ENCODE data around the gene ESRRG. TPM values are rescaled to one million over a fixed set of nuclear protein-coding genes. Genes with fewer than 3 reads are reported as not detected.

The ESRRG gene
- total and polyA plus RNA-seq, 2 donors (not counting 1 experiment from before 2014, with no cell fraction given), result 0.06 TPM; not detected in 1

DNA sequence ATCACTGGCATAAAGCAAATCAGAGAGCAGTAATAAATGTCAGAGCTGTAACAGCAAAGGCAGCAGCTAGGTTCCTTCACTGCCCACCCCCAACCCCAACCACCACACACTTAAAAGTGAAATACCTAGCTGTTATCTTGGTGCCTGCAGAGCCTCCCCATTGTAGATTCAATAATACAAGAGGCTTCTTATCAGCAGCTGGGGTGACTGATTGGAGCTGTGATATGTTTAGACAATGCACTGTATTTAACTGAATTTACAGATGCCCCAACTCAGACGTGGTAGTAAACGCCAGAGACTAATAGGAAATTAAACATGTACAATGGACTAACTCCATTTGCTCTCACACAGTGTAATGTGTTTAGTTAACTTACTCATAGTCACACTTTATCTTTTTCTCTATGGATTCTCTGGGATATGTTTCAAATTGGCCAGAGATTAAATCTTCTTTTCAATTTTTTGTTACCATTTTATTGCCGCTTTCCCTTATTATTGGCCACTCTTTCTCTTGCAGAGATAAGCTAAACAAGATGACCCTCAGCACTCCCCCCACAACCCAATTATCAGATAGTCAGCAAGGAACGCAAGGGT, 117.1 kb downstream of the ESRRG start:
- Histone ChIP-seq H3K9me3 (ENCODE audit: control extremely low read depth in 1 of 3, control insufficient read depth in 2 of 3, insufficient read depth in 1 of 3, low read length in 2 of 3) (no peaks in the 10 kb centered on the region), H3K9ac (ENCODE audit: low read length) (no peak overlapping the region), H3K27me3 (replicated peaks in 1 of 4; ENCODE audit: control extremely low read depth in 1 of 4, control insufficient read depth in 3 of 4, insufficient read depth in 4 of 4, low read length in 3 of 4) (peaks cover 0 to 3% (median 0%) of the 10 kb centered on the region in 4 experiments), H3K4me3 (ENCODE audit: control extremely low read depth in 1 of 5, extremely low read depth in 1 of 5, insufficient read depth in 1 of 5, low read depth in 2 of 5, low read length in 4 of 5) (no peak overlapping the region), H2AFZ (ENCODE audit: insufficient read depth, low read depth, low read length, poor library complexity, severe bottlenecking) (no peak overlapping the region), H4K20me1 (ENCODE audit: control insufficient read depth, insufficient read depth, low read length, poor library complexity, severe bottlenecking) (no peaks in the 10 kb centered on the region), H3K79me2 (ENCODE audit: control insufficient read depth, insufficient read depth, low read length) (no peaks in the 10 kb centered on the region), H3K4me2 (replicated peaks; ENCODE audit: low read depth, low read length, poor library complexity, severe bottlenecking) (no peak overlapping the region), H3K27ac (ENCODE audit: low read length in 2 of 2) (no peak overlapping the region), H3K4me1 (ENCODE audit: control insufficient read depth in 2 of 2, insufficient read depth in 2 of 2, low read length in 2 of 2) (no peaks in the 10 kb centered on the region), H3K36me3 (replicated peaks in 1 of 2; ENCODE audit: control extremely low read depth in 1 of 2, control insufficient read depth in 1 of 2, extremely low read depth in 1 of 2, insufficient read depth in 2 of 2, low read length in 1 of 2) (no peaks in the 10 kb centered on the region)
- intact Hi-C loops (cut with micrococcal nuclease), result no loop called here
- DNase-seq, result no peak
- no peak for TF ChIP-seq EZH2 (IDR thresholded peaks at IDR 0.05; ENCODE audit: borderline replicate concordance, insufficient read depth, low read depth, low read length, poor library complexity, severe bottlenecking)
- no peak for TF ChIP-seq CTCF (IDR thresholded peaks at IDR 0.05)
- no peak for ATAC-seq (ENCODE audit: low read depth)
- no CpG with 5 or more reads among the region's 4 CpGs for WGBS (ENCODE audit: insufficient coverage)
- CTCF ChIA-PET, result no interaction called here
- Mint-ChIP-seq H3K27me3 (peaks cover 16% of the 10 kb centered on the region), H3K27ac (no peak overlapping the region), H3K4me3 (no peak overlapping the region), H3K9me3 (ENCODE audit: insufficient read depth) (no peaks in the 10 kb centered on the region), H3K4me1 (peaks cover 2% of the 10 kb centered on the region)
- POLR2A ChIA-PET, result no interaction called here

DNA sequence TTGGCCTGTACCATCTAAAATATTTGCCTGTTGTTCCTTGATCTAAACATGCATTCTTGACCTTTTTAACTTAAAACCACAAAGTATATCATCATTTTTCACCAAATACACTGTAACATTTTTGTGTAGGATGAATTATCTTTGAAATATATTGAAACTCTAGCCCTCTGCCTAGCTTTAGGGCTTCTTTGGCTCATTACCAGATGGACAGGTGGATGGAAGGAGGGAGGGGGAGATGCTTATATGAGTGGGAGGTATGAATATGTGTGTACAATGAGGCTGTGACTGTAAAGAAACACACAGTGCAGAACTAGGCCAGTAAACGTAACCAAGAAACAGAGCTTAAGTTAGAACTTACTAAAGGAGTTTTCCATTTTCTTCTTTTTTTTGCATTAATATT, 118.5 kb downstream of the ESRRG start:
- no peak overlapping the region for H3K4me3 ChIP-seq (ENCODE audit: control extremely low read depth in 1 of 5, extremely low read depth in 1 of 5, insufficient read depth in 1 of 5, low read depth in 2 of 5, low read length in 4 of 5)
- peaks cover 0 to 8% (median 3%) of the 10 kb centered on the region in 4 experiments for H3K27me3 ChIP-seq (replicated peaks in 1 of 4; ENCODE audit: control extremely low read depth in 1 of 4, control insufficient read depth in 3 of 4, insufficient read depth in 4 of 4, low read length in 3 of 4)
- H3K27ac ChIP-seq (ENCODE audit: low read length in 2 of 2), result no peak overlapping the region
- no peak for ATAC-seq (ENCODE audit: low read depth)
- H3K36me3 ChIP-seq (replicated peaks in 1 of 2; ENCODE audit: control extremely low read depth in 1 of 2, control insufficient read depth in 1 of 2, extremely low read depth in 1 of 2, insufficient read depth in 2 of 2, low read length in 1 of 2), result no peaks in the 10 kb centered on the region
- CTCF ChIA-PET, result no interaction called here
- TF ChIP-seq EZH2 (IDR thresholded peaks at IDR 0.05; ENCODE audit: borderline replicate concordance, insufficient read depth, low read depth, low read length, poor library complexity, severe bottlenecking) (no peak), CTCF (IDR thresholded peaks at IDR 0.05) (no peak)
- H3K4me2 ChIP-seq (replicated peaks; ENCODE audit: low read depth, low read length, poor library complexity, severe bottlenecking), result no peak overlapping the region
- peaks cover 0 to 4% of the 10 kb centered on the region in 2 donors for H3K4me1 ChIP-seq (ENCODE audit: control insufficient read depth in 2 of 2, insufficient read depth in 2 of 2, low read length in 2 of 2)
- H3K27ac Mint-ChIP-seq, result no peak overlapping the region
- H3K9ac ChIP-seq (ENCODE audit: low read length), result no peak overlapping the region
- POLR2A ChIA-PET, result no interaction called here
- intact Hi-C loops (cut with micrococcal nuclease), result no loop called here
- H4K20me1 ChIP-seq (ENCODE audit: control insufficient read depth, insufficient read depth, low read length, poor library complexity, severe bottlenecking), result no peaks in the 10 kb centered on the region
- H3K4me1 Mint-ChIP-seq, result peaks cover 6% of the 10 kb centered on the region
- H2AFZ ChIP-seq (ENCODE audit: insufficient read depth, low read depth, low read length, poor library complexity, severe bottlenecking), result no peak overlapping the region
- DNase-seq, result no peak
- no peaks in the 10 kb centered on the region for H3K9me3 ChIP-seq (ENCODE audit: control extremely low read depth in 1 of 3, control insufficient read depth in 2 of 3, insufficient read depth in 1 of 3, low read length in 2 of 3)
- no peak overlapping the region for H3K4me3 Mint-ChIP-seq
- no peaks in the 10 kb centered on the region for H3K79me2 ChIP-seq (ENCODE audit: control insufficient read depth, insufficient read depth, low read length)
- H3K27me3 Mint-ChIP-seq, result peaks cover 27% of the 10 kb centered on the region
- H3K9me3 Mint-ChIP-seq (ENCODE audit: insufficient read depth), result no peaks in the 10 kb centered on the region
- WGBS (ENCODE audit: insufficient coverage), result no CpG with 5 or more reads among the region's 1 CpG
